ELF-1 (cell line): Measurements from ENCODE around the gene SYT1.
A peak's percentile ranks its signal among the peaks of the same experiment; 100 is the strongest.

Experiments used
- DNase-seq: peaks from one replicate; pipeline ENCODE4 v3.0.0-alpha.2; 2016; ENCODE audit warnings: low read depth, low spot score

The SYT1 gene

DNA sequence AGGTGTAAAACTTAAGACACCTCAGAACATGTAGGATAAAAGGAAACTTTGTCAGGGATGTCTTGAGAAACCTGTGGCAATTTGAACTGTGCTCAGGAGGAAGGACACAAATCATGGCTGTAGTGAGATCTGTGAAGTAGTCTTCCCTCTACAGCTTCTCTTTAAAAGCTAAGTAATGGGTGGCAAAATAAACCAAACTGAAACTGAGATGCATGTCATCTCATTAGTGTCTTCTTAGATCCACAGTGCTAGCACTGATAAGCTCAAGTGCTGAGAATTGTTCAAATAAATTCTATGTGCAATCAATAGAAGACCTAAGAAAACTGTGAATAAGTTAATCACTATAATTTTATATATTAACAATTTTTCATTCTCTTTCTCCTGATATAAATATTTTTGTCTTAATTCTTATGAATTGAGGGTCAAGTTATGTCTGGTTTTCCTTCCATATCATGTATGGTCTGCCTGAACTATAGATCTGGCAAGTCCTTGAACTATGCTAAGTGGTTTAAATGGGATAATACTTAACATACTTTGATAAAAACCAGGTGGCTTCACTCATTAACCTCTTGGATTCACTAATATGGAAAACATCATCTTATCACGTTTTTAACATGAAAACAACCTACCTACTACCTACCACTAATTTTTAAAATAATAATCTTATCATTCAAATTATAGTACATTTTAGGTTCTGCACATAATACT is 27.2 kb downstream of the SYT1 start:
- DNase-seq, result no peak

DNA sequence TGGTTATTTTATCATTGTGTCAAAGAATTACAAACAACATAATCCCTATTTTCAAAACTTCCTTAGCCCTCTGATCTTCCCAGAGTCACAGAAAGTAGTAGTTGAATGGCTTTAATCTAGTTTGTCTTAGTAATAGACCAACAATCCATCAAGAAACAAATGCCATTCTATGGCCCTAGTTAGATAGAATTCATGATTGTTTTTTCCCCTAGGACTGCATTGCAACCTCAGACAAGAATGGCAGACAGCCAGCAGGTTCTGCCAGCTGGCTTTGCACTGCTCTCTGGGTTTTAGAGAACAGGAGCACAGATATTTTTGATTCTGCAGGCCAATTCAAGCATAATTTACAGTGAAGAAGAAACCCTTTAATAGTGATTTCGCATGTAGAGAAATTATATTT is 33.8 kb downstream of the SYT1 start:
- DNase-seq, result no peak

GRCh38 chr12:78914859-78915331 is 50.3 kb downstream of the SYT1 start:
- DNase-seq, result peak; percentile 68

GRCh38 chr12:78916845-78917480 is 52.4 kb downstream of the SYT1 start:
- no peak for DNase-seq

- no peak for DNase-seq
Measured at GRCh38 chr12:78917513-78917912, 52.9 kb downstream of the SYT1 start.

DNA sequence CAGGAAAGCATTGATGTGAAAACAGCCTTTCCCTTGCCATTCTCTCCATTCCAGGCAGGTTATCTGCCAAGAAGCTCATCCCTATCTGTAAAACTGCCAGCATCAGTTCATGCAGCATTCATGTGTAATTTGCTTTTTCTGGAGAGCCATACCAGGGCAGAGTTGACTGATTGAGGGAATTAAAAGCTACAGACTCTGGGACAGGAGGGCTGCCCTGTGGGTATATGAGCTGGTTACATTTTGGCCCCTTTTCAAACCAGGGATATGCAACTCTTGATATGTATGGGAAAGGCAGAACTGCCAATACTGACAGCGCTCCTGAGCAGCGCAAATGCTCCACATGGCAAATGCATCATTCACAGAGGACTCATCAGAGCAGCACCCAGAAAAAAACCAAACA is 53.7 kb downstream of the SYT1 start:
- DNase-seq, result no peak

DNA sequence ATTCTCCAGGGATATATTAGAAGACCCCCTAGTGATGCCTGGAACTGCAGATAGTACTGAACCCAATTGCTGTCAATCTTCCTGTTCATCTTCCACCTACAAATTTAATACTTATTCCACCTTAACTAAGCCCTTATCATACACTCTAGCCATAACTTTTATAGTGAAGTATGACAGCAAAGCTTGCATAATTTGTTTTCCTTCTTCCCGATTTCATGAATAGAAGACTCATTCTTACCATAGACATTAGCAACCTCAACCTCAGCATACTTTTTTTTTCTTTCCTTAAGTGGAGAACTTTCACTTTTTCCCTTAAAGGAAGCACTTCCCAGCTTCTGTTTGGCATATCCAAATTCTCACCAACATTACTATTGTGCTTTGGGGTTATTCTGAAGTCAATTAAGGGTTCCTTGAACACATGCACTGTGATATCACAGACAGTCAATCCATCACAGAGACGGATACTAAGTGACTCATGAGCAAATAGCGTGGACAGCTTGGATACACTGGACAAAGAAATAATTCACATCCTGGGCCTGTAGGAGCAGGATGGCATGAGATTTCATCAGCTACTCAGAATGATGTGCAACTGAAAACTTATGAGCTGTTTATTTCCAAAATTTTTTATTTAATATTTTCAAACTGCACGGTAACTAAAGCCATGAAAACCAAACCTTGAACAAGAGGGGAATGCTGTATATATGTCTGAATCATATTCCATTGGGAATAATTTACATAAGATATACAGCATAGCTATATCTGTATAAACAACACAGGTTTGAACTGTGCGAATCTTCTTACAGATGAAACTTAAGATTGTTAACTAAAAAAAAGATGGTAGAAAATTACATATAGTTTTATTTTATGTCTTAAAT is 63.9 kb downstream of the SYT1 start:
- no peak for DNase-seq

DNA sequence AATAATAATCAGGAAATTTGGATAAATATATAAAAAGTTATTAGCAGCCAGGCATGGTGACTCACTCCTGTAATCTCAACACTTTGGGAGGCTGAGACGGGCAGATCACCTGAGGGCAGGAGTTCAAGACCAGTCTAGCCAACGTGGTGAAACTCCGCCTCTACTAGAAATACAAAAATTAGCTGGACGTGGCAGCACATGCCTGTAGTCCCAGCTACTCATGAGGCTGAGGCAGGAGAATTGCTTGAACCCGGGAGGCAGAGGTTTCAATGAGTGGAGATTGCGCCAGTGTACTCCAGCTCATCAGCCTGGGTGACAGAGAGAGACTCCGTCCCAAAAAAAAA is 64.5 kb downstream of the SYT1 start:
- DNase-seq, result no peak

DNA sequence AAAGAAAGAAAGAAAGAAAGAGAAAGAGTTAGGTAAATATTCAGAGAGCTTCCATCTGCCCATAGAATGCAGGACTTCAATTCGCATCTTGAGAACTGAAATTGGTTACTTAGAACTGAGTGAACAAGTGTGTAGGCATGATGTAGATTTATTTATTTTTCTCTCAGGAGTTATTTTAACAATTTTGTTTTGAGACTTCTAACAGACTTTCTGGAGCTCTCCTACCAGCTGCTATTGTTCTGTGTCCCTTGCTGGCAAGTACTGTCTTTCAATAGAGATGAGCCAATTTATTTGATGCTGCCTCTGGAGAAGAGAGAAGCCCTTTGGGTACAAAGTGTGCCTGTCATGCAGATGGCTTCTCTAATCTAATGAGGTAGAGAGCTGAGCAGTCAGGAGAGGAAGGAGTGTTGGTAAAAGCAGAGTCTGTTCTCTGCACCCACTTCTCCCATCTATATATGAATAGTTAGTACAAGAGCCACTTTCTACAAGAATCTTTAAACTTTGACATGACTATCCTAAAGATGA is 67.0 kb downstream of the SYT1 start:
- no peak for DNase-seq

GRCh38 chr12:78933014-78933413 is 68.4 kb downstream of the SYT1 start:
- no peak for DNase-seq

- no peak for DNase-seq
Measured at GRCh38 chr12:78938341-78939084, 73.9 kb downstream of the SYT1 start.

DNA sequence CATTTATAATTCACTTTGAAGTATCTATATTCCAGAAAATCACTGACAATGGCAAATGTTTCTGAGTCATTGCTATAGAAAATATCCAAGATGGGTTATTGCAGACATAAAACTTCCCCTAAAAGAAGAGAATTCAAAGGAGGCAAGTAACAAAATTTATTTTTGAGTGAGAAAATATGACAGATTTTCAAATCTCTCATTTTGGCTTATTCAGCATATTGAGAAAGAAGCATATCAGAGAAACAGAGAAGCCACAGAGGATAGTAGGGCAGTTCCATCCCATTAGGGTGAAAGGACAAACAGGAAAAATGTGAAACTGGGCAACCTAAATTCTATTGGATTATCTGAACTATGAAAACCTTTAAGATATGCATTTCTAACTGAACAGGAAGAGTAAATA is 85.0 kb downstream of the SYT1 start:
- DNase-seq, result no peak

GRCh38 chr12:78951803-78952551 is 87.4 kb downstream of the SYT1 start:
- no peak for DNase-seq

DNA sequence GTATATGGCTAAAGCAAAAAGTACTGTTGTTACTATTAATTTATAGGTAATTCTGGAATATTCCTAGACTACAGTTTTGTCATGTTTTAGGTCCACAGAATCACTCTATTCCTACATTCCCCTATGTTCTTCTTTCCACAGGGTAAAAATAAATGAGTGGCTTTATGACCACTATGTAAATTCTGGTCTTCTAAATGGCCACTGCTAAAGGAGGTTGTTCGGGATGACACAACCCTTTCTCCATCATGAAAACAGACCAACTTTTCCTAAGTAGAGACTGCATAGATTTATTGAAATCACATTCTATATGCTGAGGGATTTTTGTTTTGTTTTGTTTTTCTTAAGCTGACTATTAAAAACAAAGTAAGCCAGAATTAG is 88.0 kb downstream of the SYT1 start:
- DNase-seq, result no peak

DNA sequence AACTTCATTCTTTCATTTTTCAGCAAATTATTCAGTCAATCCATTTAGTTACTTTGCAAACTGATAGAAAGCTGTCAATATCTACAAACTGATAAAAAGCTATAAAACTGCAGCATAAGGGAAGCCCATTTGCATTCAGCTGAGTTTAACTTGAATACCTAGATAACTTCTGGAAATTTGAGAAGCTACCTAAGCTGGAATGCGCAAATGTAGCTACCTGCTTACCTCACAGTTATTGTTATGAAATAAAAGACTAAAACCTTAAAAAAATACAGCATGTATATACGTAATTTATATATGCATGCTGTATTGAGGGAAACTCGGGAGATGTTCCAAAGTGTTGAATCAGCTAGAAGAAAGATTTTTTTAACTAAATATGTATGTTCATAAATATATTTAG is 94.4 kb downstream of the SYT1 start:
- DNase-seq, result no peak

DNA sequence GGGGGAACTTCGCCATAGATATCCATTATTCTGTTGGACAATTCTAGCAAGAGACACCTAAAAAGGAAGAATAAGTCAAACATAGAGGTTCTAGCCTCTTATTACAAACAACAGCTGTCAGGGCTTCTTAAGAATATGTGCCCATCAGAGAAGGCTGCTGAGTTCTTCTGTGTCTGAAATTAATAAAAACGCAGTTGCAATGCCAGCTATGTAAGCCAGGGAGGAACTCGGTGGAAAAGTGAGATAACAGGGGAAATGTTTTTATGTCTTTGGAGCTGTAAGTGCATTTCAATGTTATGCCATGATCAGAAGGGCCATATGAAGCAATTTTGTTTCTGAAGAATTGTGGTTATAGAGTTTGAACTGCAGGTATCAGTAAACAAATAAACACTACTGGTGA is 95.0 kb downstream of the SYT1 start:
- DNase-seq, result no peak

DNA sequence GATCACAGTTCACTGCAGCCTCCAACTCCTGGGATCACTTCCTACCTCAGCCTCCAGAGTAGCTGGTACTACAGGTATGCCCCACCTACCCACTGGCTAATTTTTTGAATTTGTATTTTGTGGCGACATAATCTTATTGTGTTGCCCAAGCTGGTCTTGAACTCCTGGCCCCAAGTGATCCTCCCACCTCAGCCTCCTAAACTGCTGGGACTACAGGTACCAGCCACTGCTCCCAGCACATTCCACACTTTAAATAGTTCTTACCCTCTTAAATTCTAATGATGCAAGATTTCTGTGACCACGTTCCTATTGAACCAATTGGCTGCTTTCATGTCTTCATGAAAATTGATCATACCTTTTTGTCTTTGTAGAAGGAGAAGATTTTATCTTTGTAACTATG is 96.6 kb downstream of the SYT1 start:
- no peak for DNase-seq

- no peak for DNase-seq
Measured at GRCh38 chr12:78963439-78964227, 99.1 kb downstream of the SYT1 start.

DNA sequence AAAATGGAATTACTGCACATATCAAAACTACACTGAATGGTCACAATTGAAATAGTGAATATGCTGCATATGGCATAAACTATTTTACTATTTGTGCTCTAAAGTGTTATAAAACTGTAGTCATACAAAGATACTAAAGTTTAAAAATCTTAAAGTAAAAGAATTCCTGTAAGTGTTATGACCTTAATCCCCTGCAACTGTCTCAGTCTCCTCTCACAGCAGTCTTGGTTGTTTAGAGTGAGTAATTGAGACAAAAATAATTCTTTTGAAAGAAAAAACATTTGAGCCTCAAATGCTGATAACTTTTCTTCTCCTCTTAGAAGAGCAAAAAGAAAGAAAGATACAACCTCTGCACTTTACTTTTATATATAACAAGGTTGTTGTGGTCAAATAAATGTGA is 99.9 kb downstream of the SYT1 start:
- DNase-seq, result no peak

GRCh38 chr12:78966062-78966461 is 101.5 kb downstream of the SYT1 start:
- DNase-seq, result no peak
